ENCODE results near the gene CTNNA3.

CTNNA3 gene

GRCh38 chr10:67606572-67606971 is 89.4 kb downstream of the CTNNA3 start:
- TF ChIP-seq CTCF (IDR thresholded peaks at IDR 0.05; ENCODE audit: control insufficient read depth, extremely low read depth, insufficient read depth) = no peak
- no peak for DNase-seq (ENCODE audit: low read depth)
- H3K4me3 ChIP-seq (ENCODE audit: low read depth, low read length) = no peak overlapping the region

GRCh38 chr10:67603701-67604100 is 92.3 kb downstream of the CTNNA3 start:
- no peak for TF ChIP-seq CTCF (IDR thresholded peaks at IDR 0.05; ENCODE audit: control insufficient read depth, extremely low read depth, insufficient read depth)
- H3K4me3 ChIP-seq (ENCODE audit: low read depth, low read length) = no peak overlapping the region
- DNase-seq (ENCODE audit: low read depth) = no peak

GRCh38 chr10:67603086-67603485 is 92.9 kb downstream of the CTNNA3 start:
- no peak for TF ChIP-seq CTCF (IDR thresholded peaks at IDR 0.05; ENCODE audit: control insufficient read depth, extremely low read depth, insufficient read depth)
- DNase-seq (ENCODE audit: low read depth) = no peak
- H3K4me3 ChIP-seq (ENCODE audit: low read depth, low read length) = no peak overlapping the region

- no peak for TF ChIP-seq CTCF (IDR thresholded peaks at IDR 0.05; ENCODE audit: control insufficient read depth, extremely low read depth, insufficient read depth)
- no peak for DNase-seq (ENCODE audit: low read depth)
- H3K4me3 ChIP-seq (ENCODE audit: low read depth, low read length) = no peak overlapping the region
These were observed 93.6 kb downstream of the CTNNA3 start for GRCh38 chr10:67602268-67602950.

- H3K4me3 ChIP-seq (ENCODE audit: low read depth, low read length) = no peak overlapping the region
- no peak for TF ChIP-seq CTCF (IDR thresholded peaks at IDR 0.05; ENCODE audit: control insufficient read depth, extremely low read depth, insufficient read depth)
- DNase-seq (ENCODE audit: low read depth) = no peak
These were observed 96.4 kb downstream of the CTNNA3 start for GRCh38 chr10:67599597-67599996.

- TF ChIP-seq CTCF (IDR thresholded peaks at IDR 0.05; ENCODE audit: control insufficient read depth, extremely low read depth, insufficient read depth) = no peak
- no peak for DNase-seq (ENCODE audit: low read depth)
- H3K4me3 ChIP-seq (ENCODE audit: low read depth, low read length) = no peak overlapping the region
These were observed 99.4 kb downstream of the CTNNA3 start for GRCh38 chr10:67596641-67597040.

GRCh38 chr10:67587771-67588170 is 108.2 kb downstream of the CTNNA3 start:
- TF ChIP-seq CTCF (IDR thresholded peaks at IDR 0.05; ENCODE audit: control insufficient read depth, extremely low read depth, insufficient read depth) = no peak
- H3K4me3 ChIP-seq (ENCODE audit: low read depth, low read length) = no peak overlapping the region
- DNase-seq (ENCODE audit: low read depth) = no peak

All from LNCaP clone FGC (cell line).